MCF 10A (cell line): Measurements from ENCODE around the gene DMC1. TPM values are rescaled to one million over a fixed set of nuclear protein-coding genes. Genes with fewer than 3 reads are reported as not detected.

Experiments
- BruUV-seq: library from RNA; stranded (reverse); fragments of 400-500 nt; replicated peaks from 2 replicates; lab custom pipeline; 2021; lab: Mats Ljungman, UMichigan
- CTCF ChIA-PET: fragments of 300-600 bp; sonication (Branson Sonifier 250); formaldehyde crosslinking; extraction: SDS; loops from one replicate; lab custom pipeline; 2021; ENCODE audit warnings: antibody characterized with exemption, inconsistent platforms; lab: Yijun Ruan, JAX
- POLR2A ChIA-PET: fragments of 300-600, 350-650 bp; sonication (Branson Sonifier 250); formaldehyde crosslinking; extraction: SDS; loops from one replicate; lab custom pipeline; 2020; ENCODE audit warnings: antibody characterized with exemption, inconsistent platforms; lab: Yijun Ruan, JAX
- DNase-seq: peaks from one replicate; pipeline ENCODE4 v3.0.0-alpha.2; 2018; ENCODE audit not compliant: unreplicated experiment
- H3K27ac Mint-ChIP-seq: one replicate; pipeline ENCODE4 v1.8.0; 2022; ENCODE audit warnings: mild to moderate bottlenecking, low read depth, mixed read lengths; ENCODE audit not compliant: unreplicated experiment
- H3K27me3 Mint-ChIP-seq: one replicate; pipeline ENCODE4 v1.8.0; 2022; ENCODE audit warnings: mixed read lengths; ENCODE audit not compliant: insufficient read depth, unreplicated experiment
- H3K36me3 Mint-ChIP-seq: one replicate; pipeline ENCODE4 v1.8.0; 2022; ENCODE audit warnings: mild to moderate bottlenecking, moderate library complexity, mixed read lengths; ENCODE audit not compliant: insufficient read depth, unreplicated experiment
- H3K4me1 Mint-ChIP-seq: one replicate; pipeline ENCODE4 v1.8.0; 2022; ENCODE audit warnings: mixed read lengths; ENCODE audit not compliant: insufficient read depth, unreplicated experiment
- H3K4me3 Mint-ChIP-seq: one replicate; pipeline ENCODE4 v1.8.0; 2022; ENCODE audit warnings: mild to moderate bottlenecking, moderate library complexity, mixed read lengths; ENCODE audit not compliant: unreplicated experiment
- H3K9me3 Mint-ChIP-seq: one replicate; pipeline ENCODE4 v1.8.0; 2022; ENCODE audit warnings: mixed read lengths; ENCODE audit not compliant: unreplicated experiment
- intact Hi-C: fragments of 100-400 bp; cut with micrococcal nuclease; formaldehyde crosslinking; loops from 2 replicates; pipeline ENCODE4 v1.14.1; 2022
- total RNA-seq: library from RNA; stranded (reverse); gene quantifications from 2 replicates; pipeline ENCODE4 v1.2.3, GENCODE V29; 2022
- TF ChIP-seq, protein P1 (sequence below): fragments of 200-600 bp; IDR thresholded peaks from one replicate; pipeline ENCODE4 v1.8.0; 2022; ENCODE audit warnings: antibody characterized with exemption, mild to moderate bottlenecking; ENCODE audit not compliant: unreplicated experiment

Gene DMC1
- total RNA-seq, 1 experiment from 2014 or later: 0.56 TPM

- CTCF ChIA-PET: interaction anchor here (1.0 kb wide), 1 partner anchor 84 kb away, joined by 4 read pairs; no protein-coding TSS in a partner anchor
- Mint-ChIP-seq H3K27me3 (no peaks in the 10 kb centered on the region), H3K27ac (no peak overlapping the region), H3K4me3 (no peak overlapping the region), H3K9me3 (no peaks in the 10 kb centered on the region), H3K36me3 (peaks cover 100% of the 10 kb centered on the region), H3K4me1 (peaks cover 5% of the 10 kb centered on the region)
- POLR2A ChIA-PET: interaction anchor here (0.7 to 4.4 kb wide), 7 partner anchors 8 to 34 kb away, joined by 3 to 21 read pairs (median 3); no protein-coding TSS in a partner anchor
- TF ChIP-seq, protein P1, sequence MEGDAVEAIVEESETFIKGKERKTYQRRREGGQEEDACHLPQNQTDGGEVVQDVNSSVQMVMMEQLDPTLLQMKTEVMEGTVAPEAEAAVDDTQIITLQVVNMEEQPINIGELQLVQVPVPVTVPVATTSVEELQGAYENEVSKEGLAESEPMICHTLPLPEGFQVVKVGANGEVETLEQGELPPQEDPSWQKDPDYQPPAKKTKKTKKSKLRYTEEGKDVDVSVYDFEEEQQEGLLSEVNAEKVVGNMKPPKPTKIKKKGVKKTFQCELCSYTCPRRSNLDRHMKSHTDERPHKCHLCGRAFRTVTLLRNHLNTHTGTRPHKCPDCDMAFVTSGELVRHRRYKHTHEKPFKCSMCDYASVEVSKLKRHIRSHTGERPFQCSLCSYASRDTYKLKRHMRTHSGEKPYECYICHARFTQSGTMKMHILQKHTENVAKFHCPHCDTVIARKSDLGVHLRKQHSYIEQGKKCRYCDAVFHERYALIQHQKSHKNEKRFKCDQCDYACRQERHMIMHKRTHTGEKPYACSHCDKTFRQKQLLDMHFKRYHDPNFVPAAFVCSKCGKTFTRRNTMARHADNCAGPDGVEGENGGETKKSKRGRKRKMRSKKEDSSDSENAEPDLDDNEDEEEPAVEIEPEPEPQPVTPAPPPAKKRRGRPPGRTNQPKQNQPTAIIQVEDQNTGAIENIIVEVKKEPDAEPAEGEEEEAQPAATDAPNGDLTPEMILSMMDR: no peak
- no peak for DNase-seq
- intact Hi-C loops: no loop called here
- no TSS peak for BruUV-seq
These were observed 80.8 kb downstream of the DMC1 start for GRCh38 chr22:38489142-38489541.

GRCh38 chr22:38487946-38488345 is 82.0 kb downstream of the DMC1 start:
- ChIA-PET CTCF (interaction anchor here (0.6 to 0.8 kb wide), 3 partner anchors 15 to 433 kb away, joined by 3 to 4 read pairs (median 4); no protein-coding TSS in a partner anchor), POLR2A (interaction anchor here (0.9 to 4.4 kb wide), 6 partner anchors 7 to 75 kb away, joined by 3 to 21 read pairs (median 4); no protein-coding TSS in a partner anchor)
- H3K9me3 Mint-ChIP-seq: no peaks in the 10 kb centered on the region
- H3K36me3 Mint-ChIP-seq: peaks cover 100% of the 10 kb centered on the region
- no peaks in the 10 kb centered on the region for H3K27me3 Mint-ChIP-seq
- no TSS peak for BruUV-seq
- intact Hi-C loops: no loop called here
- TF ChIP-seq, protein P1: no peak
- H3K4me3 Mint-ChIP-seq: no peak overlapping the region
- DNase-seq: no peak
- peaks cover 5% of the 10 kb centered on the region for H3K4me1 Mint-ChIP-seq
- H3K27ac Mint-ChIP-seq: no peak overlapping the region

DNA sequence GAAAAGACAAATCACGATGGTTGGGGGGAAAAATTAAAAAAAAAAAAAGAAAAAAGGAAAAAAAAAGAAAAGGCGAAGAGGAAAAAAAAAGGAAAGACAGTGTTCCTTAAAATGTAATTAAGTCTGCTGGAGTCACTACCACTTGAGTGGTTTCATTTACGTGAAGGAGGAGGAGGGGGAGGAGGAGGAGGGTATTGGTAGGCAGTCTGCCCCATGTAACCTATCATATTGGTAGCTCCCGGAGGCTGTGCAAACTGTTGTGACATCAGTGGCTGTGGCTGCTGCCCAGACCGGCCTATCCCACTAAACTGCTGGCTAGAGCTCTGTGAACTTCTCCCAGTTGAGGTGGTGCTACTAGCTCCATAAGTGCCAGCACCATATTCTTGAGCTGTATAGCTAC is 84.2 kb downstream of the DMC1 start:
- peaks cover 98% of the 10 kb centered on the region for H3K36me3 Mint-ChIP-seq
- H3K4me3 Mint-ChIP-seq: no peak overlapping the region
- ChIA-PET POLR2A (interaction anchor here (1.2 kb wide), 1 partner anchor 10 kb away, joined by 5 read pairs; no protein-coding TSS in a partner anchor), CTCF (interaction anchor here (0.6 to 1.0 kb wide), 2 partner anchors 15 to 196 kb away, joined by 3 read pairs; partner anchors contain the start of gene TOMM22)
- DNase-seq: no peak
- peaks cover 5% of the 10 kb centered on the region for H3K4me1 Mint-ChIP-seq
- intact Hi-C loops: no loop called here
- BruUV-seq: no TSS peak
- no peaks in the 10 kb centered on the region for H3K9me3 Mint-ChIP-seq
- no peaks in the 10 kb centered on the region for H3K27me3 Mint-ChIP-seq
- TF ChIP-seq, protein P1: no peak
- no peak overlapping the region for H3K27ac Mint-ChIP-seq

DNA sequence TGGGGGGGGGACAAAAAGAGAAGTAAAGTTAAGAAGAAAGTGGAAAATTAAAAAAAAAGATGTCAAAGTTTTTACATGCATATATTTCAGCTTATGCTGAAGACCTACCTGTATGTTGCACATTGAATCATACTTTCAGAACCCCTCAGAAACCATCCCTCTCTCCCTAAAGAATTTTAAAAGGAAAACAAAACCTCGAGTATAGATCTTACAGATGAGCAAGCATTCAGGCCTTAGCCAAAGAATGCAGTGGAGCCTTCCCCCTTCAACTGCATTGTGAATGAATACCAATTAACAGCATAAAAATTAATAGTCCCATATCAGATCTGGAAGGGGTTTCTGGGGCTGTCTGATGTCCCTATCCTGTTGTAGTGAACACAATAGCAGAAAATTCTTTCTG is 85.7 kb downstream of the DMC1 start:
- H3K36me3 Mint-ChIP-seq: peaks cover 95% of the 10 kb centered on the region
- ChIA-PET POLR2A (interaction anchor here (0.9 to 2.0 kb wide), 3 partner anchors 10 to 14 kb away, joined by 3 to 5 read pairs (median 4); no protein-coding TSS in a partner anchor), CTCF (interaction anchor here (1.0 kb wide), 1 partner anchor 11 kb away, joined by 4 read pairs; no protein-coding TSS in a partner anchor)
- no peak overlapping the region for H3K4me3 Mint-ChIP-seq
- H3K27me3 Mint-ChIP-seq: no peaks in the 10 kb centered on the region
- no peak for DNase-seq
- no peak overlapping the region for H3K27ac Mint-ChIP-seq
- TF ChIP-seq, protein P1: no peak
- TSS peak; percentile 9 for BruUV-seq
- intact Hi-C loops: no loop called here
- H3K4me1 Mint-ChIP-seq: no peaks in the 10 kb centered on the region
- no peaks in the 10 kb centered on the region for H3K9me3 Mint-ChIP-seq
